GM10847 (cell line): ENCODE measurements around the gene RAB33B.

Experiments used
- POLR2A ChIP-seq: IDR thresholded peaks from 2 replicates; pipeline ENCODE4 v1.6.1; 2011; ENCODE audit not compliant: insufficient read length; ENCODE audit errors: extremely low read depth

The RAB33B gene

DNA sequence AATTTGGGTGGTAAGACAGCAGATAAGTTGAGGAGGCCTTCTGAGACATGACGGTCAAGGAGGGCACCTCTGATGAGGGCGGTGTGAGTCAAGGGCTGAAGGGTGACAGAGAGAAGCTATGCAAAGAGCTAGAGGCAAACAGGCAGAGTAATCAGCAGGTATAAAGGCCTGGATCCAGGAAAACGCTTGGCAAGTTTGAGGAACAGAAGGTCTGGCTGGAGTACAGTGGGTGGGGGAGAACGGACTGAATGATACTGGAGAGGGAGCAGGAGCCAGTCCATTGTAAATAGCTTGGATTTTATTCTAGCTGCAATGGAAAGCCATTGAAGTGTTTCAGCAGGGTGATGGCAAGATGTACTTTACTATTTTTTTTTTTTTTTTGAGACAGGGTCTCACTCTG lies 39.3 kb downstream of the RAB33B start:
- TF ChIP-seq POLR2A: no peak

DNA sequence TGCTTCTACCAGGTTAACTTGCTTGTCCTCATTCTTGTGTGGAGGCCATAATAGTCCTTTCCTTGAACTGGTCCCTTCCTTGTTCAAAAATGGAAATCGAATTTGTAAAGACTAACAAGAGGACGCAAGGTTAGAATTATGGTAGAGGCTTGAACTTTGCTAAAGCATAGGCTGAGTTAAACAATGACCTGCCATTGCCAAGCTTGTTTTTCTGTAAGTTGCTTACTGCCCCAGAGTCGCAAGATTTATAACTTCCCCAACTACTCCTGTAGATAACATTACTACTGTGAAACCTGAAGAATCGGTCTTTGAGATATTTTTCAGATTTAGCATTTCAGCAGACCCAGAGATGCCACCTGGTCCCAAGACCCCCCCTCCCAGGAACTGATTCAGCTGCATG lies 45.3 kb downstream of the RAB33B start:
- no peak for TF ChIP-seq POLR2A

DNA sequence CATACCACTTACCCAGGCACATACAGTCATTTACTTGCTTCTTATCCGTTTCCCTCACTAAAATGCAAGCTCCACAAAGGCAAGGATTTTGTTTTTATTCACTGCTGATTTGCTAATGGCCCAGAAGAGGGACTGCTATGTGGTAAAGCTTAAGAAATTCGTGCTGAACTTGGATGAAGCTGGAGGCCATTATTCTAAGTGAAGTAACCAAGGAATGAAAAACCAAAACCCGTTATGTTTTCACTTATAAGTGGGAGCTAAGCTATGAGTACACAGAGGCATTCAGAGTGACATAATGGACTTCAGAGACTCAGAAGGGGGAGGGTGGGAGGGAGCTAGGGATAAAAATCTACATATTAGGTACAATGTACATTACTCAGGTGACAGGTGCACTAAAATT lies 47.2 kb downstream of the RAB33B start:
- TF ChIP-seq POLR2A: no peak

DNA sequence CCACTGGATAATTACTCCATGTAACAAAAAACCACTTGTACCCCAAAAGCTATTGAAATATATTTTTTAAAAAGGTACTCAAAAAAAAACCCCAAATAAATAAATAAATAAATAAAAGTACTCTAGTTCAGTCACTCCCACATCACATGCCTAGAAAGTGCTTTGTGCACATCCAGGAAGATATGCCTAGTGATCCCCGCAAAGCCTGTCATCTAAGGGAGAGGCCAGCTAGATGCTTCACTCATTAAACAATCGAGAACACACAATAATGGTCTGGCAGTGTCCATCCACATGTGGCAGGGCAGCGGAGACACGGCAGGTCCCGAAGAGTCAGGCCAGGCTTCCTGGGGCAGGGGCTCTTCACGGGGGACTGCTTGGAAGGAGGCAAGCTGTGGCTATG lies 47.6 kb downstream of the RAB33B start:
- no peak for TF ChIP-seq POLR2A

DNA sequence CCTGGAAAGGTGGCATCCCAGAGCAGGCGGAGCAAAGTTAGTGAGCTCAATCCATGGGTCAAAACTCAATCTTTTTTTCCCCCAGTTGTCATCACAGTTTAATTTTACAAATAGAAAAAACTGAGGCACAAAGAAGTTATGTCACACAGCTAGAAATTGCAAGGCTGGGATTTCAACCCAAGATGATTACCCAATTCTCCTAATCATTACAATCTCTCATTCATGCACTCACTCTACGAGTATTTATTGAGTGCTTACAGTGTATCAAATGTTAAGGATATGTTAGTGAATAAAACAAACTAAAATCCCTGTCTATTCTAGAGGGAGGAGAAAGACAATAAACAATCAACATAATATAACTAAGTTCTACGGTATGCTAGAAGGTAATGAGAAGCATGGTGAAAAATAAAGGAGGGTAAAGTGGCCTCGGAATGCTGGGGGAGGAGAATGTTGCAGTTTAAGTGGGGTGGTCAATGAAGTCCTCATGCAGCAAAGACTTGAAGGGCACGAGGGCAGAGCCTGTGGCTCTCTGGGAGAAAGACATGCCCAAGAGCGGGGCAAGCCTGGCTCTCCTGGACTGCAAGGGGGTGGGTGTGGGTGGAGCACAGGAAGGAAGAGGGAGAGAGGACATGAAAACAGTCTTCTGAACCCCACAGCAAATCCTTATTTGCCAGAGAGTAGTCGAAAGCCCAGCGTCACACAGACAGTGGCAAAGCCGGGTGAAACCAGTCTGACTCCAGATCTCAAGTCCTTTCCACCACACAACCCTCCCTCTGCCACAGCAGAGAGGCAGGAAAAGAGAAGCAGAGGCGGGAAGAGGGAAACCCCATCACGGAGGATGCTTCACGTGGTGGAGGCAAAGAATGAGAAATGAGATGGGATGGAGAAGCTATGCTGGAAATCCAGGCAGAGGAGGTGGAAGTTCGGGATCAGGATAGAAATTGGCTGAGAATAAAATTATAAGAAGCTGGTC lies 48.3 kb downstream of the RAB33B start:
- TF ChIP-seq POLR2A: no peak

DNA sequence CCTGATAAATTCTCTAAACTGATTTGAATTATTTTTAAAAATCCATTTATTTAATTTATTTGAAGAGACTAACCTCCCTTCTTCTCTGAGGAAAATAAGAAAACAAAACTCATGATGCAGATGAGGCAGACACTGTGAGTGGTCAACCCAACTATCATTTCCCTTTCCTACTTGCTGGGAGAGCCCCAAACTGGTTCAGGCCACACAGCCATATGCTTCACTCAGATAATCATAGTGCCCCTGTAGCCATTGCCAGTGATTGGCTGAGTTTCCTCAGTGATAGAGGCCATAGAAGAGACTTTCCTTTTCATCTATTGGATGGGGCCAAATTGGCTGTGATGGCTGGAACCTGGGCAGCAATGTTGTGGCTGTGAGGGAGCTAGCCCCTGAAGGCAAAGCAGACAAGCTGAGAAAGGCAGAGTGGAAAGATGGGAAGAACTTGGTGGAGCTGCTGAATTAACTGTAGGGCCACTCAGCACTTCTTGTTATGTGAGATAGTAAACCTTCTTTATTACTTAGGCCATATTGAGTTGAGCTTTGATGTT lies 49.8 kb downstream of the RAB33B start:
- no peak for TF ChIP-seq POLR2A

DNA sequence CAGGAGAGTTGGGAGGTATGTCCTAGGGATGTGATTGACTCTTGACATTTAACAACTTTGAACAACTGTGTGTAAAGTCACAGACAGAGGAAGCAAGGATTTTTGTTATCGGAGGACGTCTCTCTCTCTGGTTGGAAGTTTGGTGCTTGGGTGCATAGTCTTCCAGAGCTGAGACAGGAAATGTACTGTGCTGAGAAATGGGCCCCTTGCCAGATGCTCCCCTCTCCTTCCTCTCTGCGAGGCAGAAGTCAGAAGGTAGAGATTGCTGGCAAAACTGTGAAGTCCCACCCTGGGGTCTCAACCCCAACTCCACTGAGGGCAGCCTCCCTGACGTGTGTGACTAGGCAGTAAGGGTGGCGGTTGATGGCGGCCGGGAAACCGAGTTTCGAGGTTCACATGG lies 52.9 kb downstream of the RAB33B start:
- TF ChIP-seq POLR2A: no peak

DNA sequence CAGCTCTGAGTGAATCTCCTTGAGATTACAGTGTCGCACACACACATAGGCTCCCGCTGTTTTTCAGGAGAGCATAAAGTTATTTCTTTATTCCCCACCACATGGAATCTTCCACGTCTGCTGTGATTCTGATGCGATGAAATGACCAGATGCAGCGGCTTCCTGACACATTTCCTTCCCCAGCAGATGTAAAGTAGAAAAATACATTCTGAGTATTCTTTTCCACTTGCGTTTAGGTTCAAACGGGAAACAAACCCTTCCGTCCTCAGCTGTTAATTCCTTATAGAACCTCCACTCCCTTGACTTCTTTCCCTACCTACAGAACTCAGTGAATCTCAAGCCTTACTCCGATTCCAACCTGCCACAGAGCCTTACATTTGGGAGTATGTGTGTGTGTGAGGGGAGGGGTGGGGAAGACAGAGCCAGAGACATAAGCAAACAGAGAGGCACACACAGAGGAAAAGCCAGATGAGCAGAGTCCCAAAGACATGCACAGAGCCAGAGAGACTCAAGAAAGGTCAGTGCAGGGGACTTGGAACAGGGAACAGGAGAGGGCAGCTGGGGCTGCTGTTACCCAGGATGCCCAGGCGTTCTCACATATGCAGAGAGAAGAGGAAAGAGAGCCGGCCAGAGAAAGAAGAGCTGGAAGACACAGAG lies 54.8 kb downstream of the RAB33B start:
- no peak for TF ChIP-seq POLR2A

DNA sequence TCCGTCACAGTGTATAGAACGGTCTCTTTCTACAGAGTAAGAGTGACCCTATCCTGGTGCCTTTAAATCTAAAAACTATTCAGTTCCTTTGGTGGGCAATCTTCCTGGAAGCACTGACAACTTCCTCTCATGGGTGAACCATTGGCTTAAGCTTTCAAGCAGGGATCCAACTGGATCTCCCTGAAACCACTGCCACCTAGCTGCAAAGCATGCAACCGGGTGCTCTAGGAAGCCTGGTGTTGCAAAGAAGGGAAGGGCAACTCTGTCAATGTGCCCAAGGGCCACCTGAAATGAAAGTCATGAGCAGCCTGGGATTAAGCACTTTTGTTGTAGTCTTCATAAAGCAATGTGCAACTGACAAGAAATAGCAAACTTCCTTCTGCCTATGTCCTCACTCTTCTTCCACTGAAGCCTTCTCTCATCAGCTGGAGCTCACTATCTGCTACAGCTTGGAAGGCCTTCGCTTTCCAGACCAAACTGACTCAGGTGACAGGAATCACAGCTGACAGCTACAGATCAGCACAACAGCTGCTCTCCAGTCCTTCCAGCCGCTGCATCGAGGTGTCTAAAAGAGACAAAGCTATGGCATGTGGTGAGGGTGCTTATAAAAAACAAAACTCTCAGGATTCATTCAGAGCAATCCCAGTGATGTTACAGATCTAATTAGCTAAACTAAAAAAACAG lies 55.9 kb downstream of the RAB33B start:
- no peak for TF ChIP-seq POLR2A

DNA sequence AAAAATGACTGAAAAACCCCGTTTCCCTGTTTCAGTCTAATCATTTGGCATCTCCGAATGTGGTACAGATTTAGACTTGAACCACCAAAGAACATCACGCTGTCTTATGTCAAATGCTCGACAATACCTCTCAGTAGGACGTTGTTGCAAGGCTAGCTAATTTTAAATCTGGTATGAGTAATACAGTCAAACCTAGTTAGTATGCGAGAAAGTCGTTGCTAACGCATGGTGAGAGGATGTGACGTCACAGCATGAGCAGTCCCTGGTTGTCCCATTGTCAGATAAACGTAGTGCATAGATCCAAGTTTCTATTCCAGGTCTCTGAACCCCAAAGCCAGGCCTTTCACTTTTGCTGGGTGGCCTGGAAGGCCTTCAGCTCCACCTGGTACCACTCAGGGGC lies 57.4 kb downstream of the RAB33B start:
- TF ChIP-seq POLR2A: no peak

DNA sequence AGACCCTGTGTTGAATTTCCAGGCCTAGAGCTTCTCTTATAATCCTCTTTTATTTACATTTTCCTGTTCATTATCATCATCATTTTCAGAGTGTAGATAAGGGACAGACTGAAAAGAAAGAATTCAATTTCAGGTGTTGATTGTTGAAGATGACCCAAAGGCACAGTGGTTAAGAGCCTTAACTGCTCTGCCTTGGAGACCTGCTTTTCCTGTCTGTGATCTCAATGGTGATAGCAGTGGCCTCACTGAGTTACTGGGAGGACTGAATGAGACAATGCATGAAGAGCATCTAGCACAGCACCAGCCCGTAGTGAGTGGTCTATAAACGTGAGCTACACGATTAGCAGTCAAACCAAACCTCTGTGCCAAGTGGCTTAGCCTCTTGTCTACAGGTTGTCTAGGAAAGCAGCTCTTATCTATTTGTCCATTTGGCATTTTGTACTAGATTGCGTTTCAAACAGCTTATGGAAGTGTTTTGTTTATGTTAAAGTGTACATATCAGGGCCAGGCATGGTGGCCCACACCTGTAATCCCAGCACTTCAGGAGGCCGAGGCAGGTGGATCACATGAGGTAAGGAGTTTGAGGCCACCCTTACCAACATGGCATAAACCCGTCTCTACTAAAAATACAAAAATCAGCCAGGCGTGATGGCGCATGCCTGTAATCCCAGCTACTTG lies 60.6 kb downstream of the RAB33B start:
- no peak for TF ChIP-seq POLR2A

DNA sequence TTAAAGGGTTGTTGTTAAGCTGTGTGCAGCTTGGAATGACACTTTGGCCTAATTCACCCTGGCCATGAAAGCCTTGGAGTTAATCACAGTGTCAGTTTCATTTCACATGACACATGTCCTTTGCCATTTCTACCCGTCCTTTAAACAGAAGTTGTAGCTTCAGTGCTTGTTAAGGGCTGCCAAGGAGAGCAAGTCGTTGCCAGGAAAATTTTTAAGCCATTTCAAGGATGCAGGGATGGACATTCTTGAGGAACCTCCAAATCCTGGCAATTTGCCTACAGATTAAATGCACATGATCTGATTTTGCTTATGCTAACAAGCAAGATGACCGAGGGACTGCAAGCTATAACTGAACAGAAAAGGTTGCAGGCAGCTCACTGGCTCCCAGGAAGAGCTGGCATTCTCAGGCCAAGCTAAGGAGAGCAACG lies 61.6 kb downstream of the RAB33B start:
- no peak for TF ChIP-seq POLR2A

DNA sequence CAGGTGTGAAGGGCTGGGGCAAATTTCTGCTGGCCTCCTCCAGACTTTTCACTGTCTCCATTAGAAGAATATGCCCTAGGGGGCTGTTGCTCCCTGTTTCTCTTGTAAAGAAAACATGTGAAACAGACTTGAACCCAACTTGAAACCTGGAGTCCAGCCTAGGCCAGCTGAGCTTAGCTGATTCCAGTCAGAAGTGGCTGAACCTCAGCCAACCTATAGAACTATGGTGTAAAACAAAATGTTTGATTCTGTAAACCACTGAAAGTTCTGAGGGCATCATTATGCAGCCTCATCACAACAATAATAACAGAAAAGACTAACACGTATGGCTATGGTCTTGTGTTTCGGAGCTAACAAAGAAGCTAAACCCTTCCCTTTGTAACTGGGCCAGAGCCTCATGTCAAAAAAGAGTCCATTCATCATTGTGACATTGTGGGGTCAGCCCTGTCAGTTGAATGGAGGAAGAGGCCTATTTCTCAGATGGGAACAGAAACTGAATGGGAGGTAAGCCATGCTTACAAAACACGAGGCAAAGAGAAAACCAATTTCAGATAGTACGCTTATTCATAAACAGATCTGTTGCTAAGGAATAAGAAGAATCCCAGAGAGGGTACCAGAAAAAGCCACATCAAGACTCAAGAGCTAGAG lies 68.0 kb downstream of the RAB33B start:
- no peak for TF ChIP-seq POLR2A

DNA sequence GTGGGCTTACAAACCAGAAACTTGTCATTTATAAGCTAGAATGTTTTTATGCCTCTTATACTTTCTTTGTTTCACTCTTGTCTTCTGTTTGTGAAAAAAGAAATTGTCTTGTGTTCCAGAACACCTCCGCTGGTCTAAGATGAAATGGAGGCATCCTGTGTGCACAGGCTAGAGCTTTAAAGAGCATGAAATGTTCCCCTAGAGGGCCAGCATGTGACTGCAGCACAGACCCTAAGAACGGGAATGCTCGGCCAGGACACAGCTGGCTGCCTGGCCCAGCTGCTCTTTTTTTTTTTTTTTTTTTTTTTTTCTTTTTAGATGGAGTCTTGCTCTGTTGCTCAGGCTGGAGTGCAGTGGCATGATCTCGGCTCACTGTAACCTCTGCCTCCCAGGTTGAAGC lies 68.5 kb downstream of the RAB33B start:
- TF ChIP-seq POLR2A: no peak
